Cardiac septum (tissue), 1 donor: ENCODE results near the gene EXOSC10. TPM values are rescaled to one million over a fixed set of nuclear protein-coding genes. Genes with fewer than 3 reads are reported as not detected.

Experiments used
- DNase-seq: peaks from one replicate; pipeline ENCODE4 v3.0.0-alpha.2; 2020; ENCODE audit warnings: low spot score
- intact Hi-C: fragments of 100-400 bp; cut with DNase I; formaldehyde crosslinking; loops from one replicate; pipeline ENCODE4 v1.14.0; 2022
- long read RNA-seq: library from polyadenylated mRNA; unstranded; transcript quantifications from one replicate; pipeline ENCODE4 v2.0.0, GENCODE V29; 2021
- total RNA-seq: library from RNA; stranded (reverse); fragmentation: NEBNext Ultra II Directional; extraction: Animal tissue kit (Norgen Biotek cat#: 25700); gene quantifications from one replicate; pipeline ENCODE4 v1.2.1, GENCODE V29; 2021
- donor health status: DM: no; HTN: no; CAD: no.

EXOSC10 gene
- total RNA-seq, result 22.5 TPM
- long read RNA-seq, transcript EXOSC10-202 (25 exons, 2,808 nt), result major isoform, 29 of 49 reads
- long read RNA-seq, partial matches to known transcripts, result 9 of 49 reads
- long read RNA-seq, other reads (novel, unspliced or antisense), result 11 of 49 reads

- peak; percentile 97 for DNase-seq
- intact Hi-C loops, result loop anchor here (1.0 kb wide), 1 partner anchor 39 kb away; the partner anchor contains the start of gene SRM
These were observed at the start of gene EXOSC10 for GRCh38 chr1:11099310-11100148. TSS of gene EXOSC10 (minus strand) at chr1:11099869. CDS start at chr1:11099831, 38 bp downstream.

- intact Hi-C loops, result no loop called here
- DNase-seq, result no peak
These were observed 47.6 kb upstream of the EXOSC10 start for GRCh38 chr1:11147197-11147770.

- intact Hi-C loops, result no loop called here
- no peak for DNase-seq
These were observed 46.1 kb upstream of the EXOSC10 start for GRCh38 chr1:11145741-11146140.

GRCh38 chr1:11144570-11145256 is 45.0 kb upstream of the EXOSC10 start:
- intact Hi-C loops, result no loop called here
- no peak for DNase-seq

GRCh38 chr1:11143907-11144306 is 44.2 kb upstream of the EXOSC10 start:
- no peak for DNase-seq
- intact Hi-C loops, result no loop called here

GRCh38 chr1:11143401-11143800 is 43.7 kb upstream of the EXOSC10 start:
- intact Hi-C loops, result no loop called here
- no peak for DNase-seq

GRCh38 chr1:11142618-11143391 is 43.1 kb upstream of the EXOSC10 start:
- no peak for DNase-seq
- intact Hi-C loops, result no loop called here

GRCh38 chr1:11138952-11139351 is 39.3 kb upstream of the EXOSC10 start:
- intact Hi-C loops, result no loop called here
- DNase-seq, result no peak

GRCh38 chr1:11138029-11138428 is 38.4 kb upstream of the EXOSC10 start:
- intact Hi-C loops, result no loop called here
- no peak for DNase-seq

GRCh38 chr1:11134898-11135266 is 35.2 kb upstream of the EXOSC10 start:
- DNase-seq, result no peak
- intact Hi-C loops, result no loop called here

GRCh38 chr1:11134251-11134897 is 34.7 kb upstream of the EXOSC10 start:
- intact Hi-C loops, result no loop called here
- DNase-seq, result no peak

- no peak for DNase-seq
- intact Hi-C loops, result no loop called here
These were observed 33.1 kb upstream of the EXOSC10 start for GRCh38 chr1:11132563-11133293.

- DNase-seq, result no peak
- intact Hi-C loops, result no loop called here
These were observed 32.1 kb upstream of the EXOSC10 start for GRCh38 chr1:11131816-11132215.

GRCh38 chr1:11130406-11130805 is 30.7 kb upstream of the EXOSC10 start:
- DNase-seq, result no peak
- intact Hi-C loops, result no loop called here

- DNase-seq, result no peak
- intact Hi-C loops, result no loop called here
These were observed 30.2 kb upstream of the EXOSC10 start for GRCh38 chr1:11129649-11130390.

GRCh38 chr1:11126569-11126968 is 26.9 kb upstream of the EXOSC10 start:
- intact Hi-C loops, result no loop called here

GRCh38 chr1:11125931-11126330 is 26.3 kb upstream of the EXOSC10 start:
- intact Hi-C loops, result no loop called here
- no peak for DNase-seq

More at GRCh38 chr1:11126569-11126968, 26.9 kb upstream of the EXOSC10 start:
- DNase-seq, result no peak

- intact Hi-C loops, result no loop called here
- DNase-seq, result no peak
These were observed 25.3 kb upstream of the EXOSC10 start for GRCh38 chr1:11124965-11125364.
